ENCODE measurements around the gene AKR1B15. TPM values are rescaled to one million over a fixed set of nuclear protein-coding genes. Genes with fewer than 3 reads are reported as not detected.
"Not testable (repeated sequence)": the region's sequence is repeated elsewhere in the genome, so short reads cannot be mapped to it uniquely, and the experiment has no call there.

The AKR1B15 gene
- total RNA-seq, 2 donors from 2014 or later: 0.20 TPM; not detected in 1

GRCh38 chr7:134562136-134562535 is 13.2 kb downstream of the AKR1B15 start:
- no peak for TF ChIP-seq CTCF (IDR thresholded peaks at IDR 0.05)
- DNase-seq (ENCODE audit: low spot score): no peak
- Histone ChIP-seq H3K36me3 (no peaks in the 10 kb centered on the region), H3K9me3 (no peaks in the 10 kb centered on the region), H3K4me3 (no peak overlapping the region), H3K27me3 (no peaks in the 10 kb centered on the region), H3K27ac (no peak overlapping the region), H3K4me1 (peaks cover 0 to 6% of the 10 kb centered on the region in 2 donors)

- H3K9me3 ChIP-seq; H3K4me1 ChIP-seq; H3K27me3 ChIP-seq; H3K36me3 ChIP-seq; DNase-seq (ENCODE audit: low spot score); H3K4me3 ChIP-seq: not testable (repeated sequence)
- peak overlapping the region in 1 of 2 donors; percentile 33 for H3K27ac ChIP-seq
Observed at GRCh38 chr7:134563398-134563749, 14.5 kb downstream of the AKR1B15 start.

DNA sequence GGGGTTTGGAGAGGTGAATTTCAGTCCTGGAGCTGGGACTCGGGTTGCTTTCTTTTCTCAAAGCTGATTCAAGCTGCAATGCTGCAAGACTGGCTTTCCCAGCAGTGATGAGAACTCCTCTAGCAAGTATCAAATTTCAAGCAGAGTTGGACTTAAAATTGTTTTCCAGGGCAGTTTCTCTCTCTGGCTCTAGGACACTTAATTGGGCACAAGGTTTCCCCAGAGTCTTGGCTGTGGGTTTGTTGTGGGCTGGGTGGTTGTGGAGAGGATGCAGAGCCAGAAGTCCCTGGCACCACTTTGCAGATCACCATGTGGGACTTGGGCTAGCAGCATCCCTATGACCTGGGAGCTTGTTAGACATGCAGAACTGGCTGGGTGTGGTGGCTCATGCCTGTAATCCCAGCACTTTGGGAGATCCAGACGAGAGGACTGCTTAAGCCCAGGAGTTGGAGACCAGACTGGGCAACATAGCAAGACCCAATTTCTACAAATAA is 16.8 kb downstream of the AKR1B15 start:
- no peaks in the 10 kb centered on the region for H3K36me3 ChIP-seq
- H3K27me3 ChIP-seq: no peaks in the 10 kb centered on the region
- peak overlapping the region in 1 of 2 donors; percentile 43 for H3K27ac ChIP-seq
- no peak for TF ChIP-seq CTCF (IDR thresholded peaks at IDR 0.05)
- DNase-seq (ENCODE audit: low spot score): peak; percentile 66
- peaks cover 0 to 6% of the 10 kb centered on the region in 2 donors for H3K4me1 ChIP-seq
- H3K9me3 ChIP-seq: no peaks in the 10 kb centered on the region
- H3K4me3 ChIP-seq: no peak overlapping the region

DNA sequence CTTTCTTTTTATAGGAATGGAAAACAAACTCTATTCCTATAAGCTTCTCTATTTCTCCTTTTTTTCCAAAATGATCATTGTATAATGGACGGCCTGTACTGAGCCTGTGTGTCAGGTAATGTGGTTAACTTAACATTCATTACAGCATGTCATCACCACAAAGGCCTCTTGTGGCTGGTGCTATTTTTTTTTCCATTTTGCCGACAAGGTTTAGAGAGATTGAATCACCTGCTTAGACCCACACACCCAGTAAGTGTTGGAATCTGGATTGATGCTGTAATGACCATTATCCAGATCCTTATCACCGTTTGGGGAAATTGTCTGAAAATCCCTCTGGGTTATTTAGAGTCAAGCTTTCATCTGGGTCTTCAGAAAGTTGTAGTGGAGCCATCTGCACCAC is 18.5 kb downstream of the AKR1B15 start:
- no peak for TF ChIP-seq CTCF (IDR thresholded peaks at IDR 0.05)
- H3K9me3 ChIP-seq: no peaks in the 10 kb centered on the region

DNA sequence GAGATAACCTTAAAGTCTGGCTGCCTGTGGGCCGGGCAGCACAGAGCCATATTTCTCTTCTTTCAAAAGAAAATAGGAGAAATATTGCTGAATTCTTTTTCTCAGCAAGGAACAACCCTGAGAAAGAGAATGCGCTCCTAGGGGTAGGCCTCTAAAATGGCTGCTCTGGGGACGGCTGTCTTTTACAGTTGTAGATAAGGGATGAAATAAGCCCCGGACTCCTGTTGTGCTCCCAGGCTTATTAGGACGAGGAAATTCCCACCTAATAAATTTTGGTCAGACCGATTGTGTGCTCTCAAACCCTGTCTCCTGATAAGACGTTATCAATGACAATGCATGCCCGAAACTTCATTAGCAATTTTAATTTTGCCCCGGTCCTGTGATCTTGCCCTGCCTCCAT is 21.1 kb downstream of the AKR1B15 start:
- DNase-seq (ENCODE audit: low spot score); H3K4me3 ChIP-seq; H3K36me3 ChIP-seq; H3K27ac ChIP-seq; H3K4me1 ChIP-seq; H3K27me3 ChIP-seq; H3K9me3 ChIP-seq: not testable (repeated sequence)

More for the DNA sequence above, 18.5 kb downstream of the AKR1B15 start:
- Histone ChIP-seq H3K27ac (no peak overlapping the region), H3K36me3 (no peaks in the 10 kb centered on the region), H3K4me1 (peaks cover 0 to 6% of the 10 kb centered on the region in 2 donors), H3K27me3 (no peaks in the 10 kb centered on the region), H3K4me3 (no peak overlapping the region)
- no peak for DNase-seq (ENCODE audit: low spot score)

GRCh38 chr7:134571101-134571500 is 22.2 kb downstream of the AKR1B15 start:
- no peak overlapping the region for H3K4me3 ChIP-seq
- TF ChIP-seq CTCF (IDR thresholded peaks at IDR 0.05): no peak
- H3K9me3 ChIP-seq: no peaks in the 10 kb centered on the region
- no peaks in the 10 kb centered on the region for H3K4me1 ChIP-seq
- H3K36me3 ChIP-seq: no peaks in the 10 kb centered on the region
- no peak overlapping the region for H3K27ac ChIP-seq
- H3K27me3 ChIP-seq: no peaks in the 10 kb centered on the region
- DNase-seq (ENCODE audit: low spot score): no peak

GRCh38 chr7:134571746-134572461 is 23.0 kb downstream of the AKR1B15 start:
- no peaks in the 10 kb centered on the region for H3K27me3 ChIP-seq
- no peak overlapping the region for H3K27ac ChIP-seq
- no peak overlapping the region for H3K4me3 ChIP-seq
- DNase-seq (ENCODE audit: low spot score): no peak
- no peaks in the 10 kb centered on the region for H3K36me3 ChIP-seq
- no peak for TF ChIP-seq CTCF (IDR thresholded peaks at IDR 0.05)
- no peaks in the 10 kb centered on the region for H3K4me1 ChIP-seq
- H3K9me3 ChIP-seq: no peaks in the 10 kb centered on the region

All from right atrium auricular region (tissue), 2 donors.